CD4-positive, CD25-positive, alpha-beta regulatory T cell (primary cell): ENCODE data around the gene FMNL2. TPM values are rescaled to one million over a fixed set of nuclear protein-coding genes. Genes with fewer than 3 reads are reported as not detected.

Experiments used
- ATAC-seq, 2 donors: fragments of 150-1000 bp; cut with Tn5 transposase; one replicate each; pipeline ENCODE4 v1.10.0; 2021; ENCODE audit warnings: low read depth in 2 of 2, moderate number of reproducible peaks in 2 of 2, moderate library complexity in 1 of 2
- DNase-seq, 3 donors: peaks; one replicate each; pipeline versions ENCODE4 v3.0.0 to v3.0.0-alpha.2; 2012 to 2022; ENCODE audit warnings: mixed read lengths in 1 of 3
- H3K27ac ChIP-seq: one replicate; pipeline ENCODE4 v1.7.0; 2013; ENCODE audit warnings: mild to moderate bottlenecking, low read length; ENCODE audit not compliant: insufficient read depth, poor library complexity, severe bottlenecking
- H3K27me3 ChIP-seq: one replicate; pipeline ENCODE4 v1.7.0; 2013; ENCODE audit warnings: low read length; ENCODE audit not compliant: control insufficient read depth, insufficient read depth
- H3K36me3 ChIP-seq: one replicate; pipeline ENCODE4 v1.7.0; 2013; ENCODE audit warnings: mild to moderate bottlenecking, low read length, moderate library complexity; ENCODE audit not compliant: control insufficient read depth, insufficient read depth
- H3K4me1 ChIP-seq: 2 replicates; pipeline ENCODE4 v1.7.0; 2013; ENCODE audit warnings: mild to moderate bottlenecking, low read length; ENCODE audit not compliant: insufficient read depth, control insufficient read depth, poor library complexity, severe bottlenecking
- H3K4me3 ChIP-seq: one replicate; pipeline ENCODE4 v1.7.0; 2013; ENCODE audit warnings: low read depth, mild to moderate bottlenecking, low read length, moderate library complexity
- H3K9me3 ChIP-seq, 2 experiments: 1 replicate in 1 of 2; 2 replicates in 1 of 2; pipeline ENCODE4 v1.7.0; 2013; ENCODE audit warnings: low read length in 2 of 2, mild to moderate bottlenecking in 1 of 2, moderate library complexity in 1 of 2; ENCODE audit not compliant: control insufficient read depth in 2 of 2
- H3K27ac Mint-ChIP-seq, 3 donors: one replicate each; pipeline ENCODE4 v1.8.0; 2020 to 2022; ENCODE audit warnings: mild to moderate bottlenecking in 3 of 3, mixed read lengths in 3 of 3, moderate library complexity in 2 of 3
- H3K27me3 Mint-ChIP-seq: one replicate; pipeline ENCODE4 v1.8.0; 2022; ENCODE audit warnings: mild to moderate bottlenecking, mixed read lengths
- H3K36me3 Mint-ChIP-seq: one replicate; pipeline ENCODE4 v1.8.0; 2020; ENCODE audit warnings: mixed read lengths
- H3K4me1 Mint-ChIP-seq, 4 donors: one replicate each; pipeline ENCODE4 v1.8.0; 2020 to 2022; ENCODE audit warnings: mixed read lengths in 4 of 4, mild to moderate bottlenecking in 1 of 4
- H3K4me3 Mint-ChIP-seq, 4 donors: one replicate each; pipeline ENCODE4 v1.8.0; 2020 to 2022; ENCODE audit warnings: mild to moderate bottlenecking in 4 of 4, mixed read lengths in 4 of 4, moderate library complexity in 3 of 4
- H3K9me3 Mint-ChIP-seq, 7 donors: one replicate each; pipeline ENCODE4 v1.8.0; 2020 to 2022; ENCODE audit warnings: mixed read lengths in 7 of 7, mild to moderate bottlenecking in 3 of 7, moderate library complexity in 2 of 7
- polyA plus RNA-seq, 4 donors: library from polyadenylated mRNA; unstranded; fragments of 300-500 nt; fragmentation: Illumina TruSeq; gene quantifications; one replicate each; pipeline ENCODE4 v1.2.3, GENCODE V29; 2021
- total RNA-seq: library from RNA; stranded (reverse); gene quantifications from one replicate; pipeline ENCODE4 v1.2.3, GENCODE V29; 2022

The FMNL2 gene
- total and polyA plus RNA-seq, 5 donors from 2014 or later: 0.07 to 0.30 (median 0.14) TPM; not detected in 1

DNA sequence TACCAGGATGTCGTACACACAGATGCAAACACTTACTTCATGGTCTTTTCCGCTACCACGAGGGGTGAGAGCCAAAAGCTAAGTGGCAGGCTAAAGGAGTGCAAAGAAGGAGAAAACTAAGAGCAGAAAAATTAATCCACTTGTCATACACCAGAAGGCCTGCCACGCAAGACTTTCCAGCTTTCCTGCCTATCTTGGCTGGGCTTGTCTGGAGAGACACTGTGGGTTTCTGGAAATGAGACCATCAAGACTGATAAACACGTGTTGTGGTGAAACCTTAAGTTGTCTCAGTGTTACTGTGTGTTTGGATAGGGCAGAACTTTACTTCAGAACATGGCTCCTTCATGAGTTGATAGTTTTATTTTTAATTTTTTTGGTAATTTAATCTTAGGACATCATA lies 175.6 kb downstream of the FMNL2 start:
- H3K36me3 ChIP-seq: no peaks in the 10 kb centered on the region
- H3K9me3 ChIP-seq: no peaks in the 10 kb centered on the region
- Mint-ChIP-seq H3K4me1 (peaks cover 0 to 4% (median 0%) of the 10 kb centered on the region in 4 donors), H3K27me3 (peaks cover 16% of the 10 kb centered on the region), H3K9me3 (peaks cover 0 to 1% (median 0%) of the 10 kb centered on the region in 7 donors), H3K4me3 (no peak overlapping the region), H3K27ac (no peak overlapping the region), H3K36me3 (no peaks in the 10 kb centered on the region)
- DNase-seq: no peak
- ATAC-seq: no peak
- H3K4me1 ChIP-seq: no peaks in the 10 kb centered on the region
- H3K4me3 ChIP-seq: no peak overlapping the region
- no peak overlapping the region for H3K27ac ChIP-seq
- H3K27me3 ChIP-seq: no peaks in the 10 kb centered on the region

- Mint-ChIP-seq H3K27ac (no peak overlapping the region), H3K36me3 (no peaks in the 10 kb centered on the region), H3K4me3 (no peak overlapping the region), H3K27me3 (peaks cover 16% of the 10 kb centered on the region), H3K4me1 (peaks cover 0 to 4% (median 0%) of the 10 kb centered on the region in 4 donors), H3K9me3 (peaks cover 0 to 1% (median 0%) of the 10 kb centered on the region in 7 donors)
- DNase-seq: no peak
- no peaks in the 10 kb centered on the region for H3K36me3 ChIP-seq
- H3K9me3 ChIP-seq: no peaks in the 10 kb centered on the region
- ATAC-seq: no peak
- H3K4me3 ChIP-seq: no peak overlapping the region
- H3K4me1 ChIP-seq: no peaks in the 10 kb centered on the region
- no peaks in the 10 kb centered on the region for H3K27me3 ChIP-seq
- no peak overlapping the region for H3K27ac ChIP-seq
Observed at GRCh38 chr2:152511981-152512380, 177.0 kb downstream of the FMNL2 start.

DNA sequence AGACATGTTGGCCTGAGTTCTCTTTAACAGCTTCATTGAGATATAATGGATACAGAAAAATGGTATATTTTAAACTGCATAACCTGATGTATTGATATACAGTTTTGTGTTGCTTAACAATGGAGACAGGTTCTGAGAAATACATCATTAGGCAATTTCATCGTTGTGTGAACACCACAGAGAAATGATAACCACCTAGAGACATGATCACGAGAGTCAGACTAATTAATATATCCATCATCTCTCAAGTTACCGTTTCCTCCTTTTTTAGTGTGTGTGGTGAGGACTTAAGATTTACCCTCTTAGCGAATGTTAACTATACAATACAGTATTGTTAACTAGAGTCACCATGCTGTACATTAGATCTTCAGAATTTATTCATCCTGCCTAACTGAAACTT lies 178.1 kb downstream of the FMNL2 start:
- Histone ChIP-seq H3K27me3 (no peaks in the 10 kb centered on the region), H3K4me1 (no peaks in the 10 kb centered on the region), H3K27ac (no peak overlapping the region), H3K36me3 (no peaks in the 10 kb centered on the region), H3K9me3 (no peaks in the 10 kb centered on the region), H3K4me3 (no peak overlapping the region)
- Mint-ChIP-seq H3K4me3 (no peak overlapping the region), H3K4me1 (peaks cover 0 to 3% (median 0%) of the 10 kb centered on the region in 4 donors), H3K36me3 (no peaks in the 10 kb centered on the region), H3K27me3 (peaks cover 19% of the 10 kb centered on the region), H3K27ac (no peak overlapping the region), H3K9me3 (peaks cover 0 to 1% (median 0%) of the 10 kb centered on the region in 7 donors)
- ATAC-seq: no peak
- no peak for DNase-seq

DNA sequence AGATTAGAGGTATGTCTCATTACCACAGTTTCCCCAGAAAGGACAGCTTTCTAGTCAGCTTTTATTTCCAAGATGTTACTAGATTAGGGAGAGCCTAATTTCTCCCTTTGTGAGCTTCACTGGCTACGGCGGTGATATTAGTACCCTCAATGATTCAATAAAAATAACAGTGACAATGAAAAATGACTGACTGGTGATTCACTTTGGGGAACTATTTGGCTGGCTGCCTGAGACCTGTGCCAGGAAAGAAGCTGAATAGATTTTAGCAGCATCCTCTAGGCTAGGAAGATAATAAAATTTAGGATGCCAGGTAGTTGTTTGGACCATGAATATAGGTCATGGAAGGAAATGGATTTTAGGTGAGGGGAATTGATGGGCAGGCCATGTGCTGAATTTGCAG lies 178.7 kb downstream of the FMNL2 start:
- H3K27me3 Mint-ChIP-seq: peaks cover 22% of the 10 kb centered on the region
- H3K4me3 ChIP-seq: no peak overlapping the region
- H3K27ac ChIP-seq: no peak overlapping the region
- H3K36me3 Mint-ChIP-seq: no peaks in the 10 kb centered on the region
- no peaks in the 10 kb centered on the region for H3K4me1 ChIP-seq
- H3K27me3 ChIP-seq: no peaks in the 10 kb centered on the region
- H3K4me1 Mint-ChIP-seq: no peaks in the 10 kb centered on the region
- no peak overlapping the region for H3K27ac Mint-ChIP-seq
- DNase-seq (no peak), ATAC-seq (no peak)
- H3K9me3 ChIP-seq: no peaks in the 10 kb centered on the region
- H3K9me3 Mint-ChIP-seq: peaks cover 0 to 1% (median 0%) of the 10 kb centered on the region in 7 donors
- H3K4me3 Mint-ChIP-seq: no peak overlapping the region
- H3K36me3 ChIP-seq: no peaks in the 10 kb centered on the region

GRCh38 chr2:152518034-152518433 lies 183.1 kb downstream of the FMNL2 start:
- no peak overlapping the region for H3K4me3 ChIP-seq
- H3K9me3 ChIP-seq: no peaks in the 10 kb centered on the region
- no peak overlapping the region for H3K27ac ChIP-seq
- no peaks in the 10 kb centered on the region for H3K36me3 ChIP-seq
- no peaks in the 10 kb centered on the region for H3K27me3 ChIP-seq
- Mint-ChIP-seq H3K9me3 (peaks cover 0 to 1% (median 0%) of the 10 kb centered on the region in 7 donors), H3K4me3 (no peak overlapping the region), H3K4me1 (no peaks in the 10 kb centered on the region), H3K27ac (no peak overlapping the region), H3K27me3 (peaks cover 12% of the 10 kb centered on the region), H3K36me3 (no peaks in the 10 kb centered on the region)
- no peaks in the 10 kb centered on the region for H3K4me1 ChIP-seq
- DNase-seq (no peak), ATAC-seq (no peak)

DNA sequence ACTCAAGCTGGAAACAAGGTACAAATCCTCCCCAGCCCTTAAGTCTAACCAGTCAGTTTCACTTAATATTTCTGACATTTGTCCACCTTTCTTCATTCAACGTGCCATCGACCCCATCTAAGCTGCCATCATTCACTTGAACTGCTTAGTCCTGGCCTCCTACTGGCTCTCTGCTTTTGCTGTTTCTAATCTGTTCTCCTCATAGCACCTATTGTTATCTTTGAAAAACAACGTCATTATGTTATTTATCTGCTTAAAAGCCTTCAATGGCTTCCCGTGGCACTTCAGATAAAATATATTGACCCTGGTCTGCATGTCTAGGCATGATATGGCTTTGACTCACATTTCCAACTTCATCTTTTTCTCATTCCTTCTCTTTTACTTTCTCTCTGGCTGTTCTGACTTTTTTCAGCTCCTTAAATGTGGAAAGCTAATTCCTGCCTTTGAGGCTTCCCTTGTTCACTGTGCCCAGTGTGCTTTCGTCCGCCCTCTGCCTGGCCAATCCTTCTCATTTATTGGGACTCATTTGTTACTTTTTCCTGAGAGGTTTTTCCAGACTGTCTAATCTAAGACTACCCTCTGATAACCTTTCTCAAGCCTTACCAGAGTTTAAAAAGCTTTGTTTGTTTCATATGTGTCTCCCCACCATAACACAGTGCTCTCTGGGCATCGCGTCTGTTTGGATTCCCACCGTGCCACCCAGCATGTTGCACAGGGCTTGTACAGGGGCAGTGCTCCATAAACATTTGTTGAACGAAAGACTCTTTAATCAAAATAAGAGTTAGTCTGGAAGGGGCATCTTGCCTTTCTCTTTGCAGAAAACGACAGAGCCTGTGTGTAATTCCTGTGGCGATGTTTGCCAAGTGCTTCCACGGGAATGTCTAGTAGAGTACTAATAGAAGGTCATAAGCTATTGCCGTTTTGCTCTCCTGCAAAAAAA lies 183.9 kb downstream of the FMNL2 start:
- no peak overlapping the region for H3K27ac Mint-ChIP-seq
- peaks cover 0 to 1% (median 0%) of the 10 kb centered on the region in 7 donors for H3K9me3 Mint-ChIP-seq
- H3K4me3 ChIP-seq: no peak overlapping the region
- H3K4me3 Mint-ChIP-seq: no peak overlapping the region
- no peak for ATAC-seq
- no peaks in the 10 kb centered on the region for H3K9me3 ChIP-seq
- H3K27me3 ChIP-seq: no peaks in the 10 kb centered on the region
- H3K27ac ChIP-seq: no peak overlapping the region
- H3K36me3 Mint-ChIP-seq: no peaks in the 10 kb centered on the region
- no peaks in the 10 kb centered on the region for H3K4me1 ChIP-seq
- H3K27me3 Mint-ChIP-seq: peaks cover 11% of the 10 kb centered on the region
- no peaks in the 10 kb centered on the region for H3K36me3 ChIP-seq
- DNase-seq: no peak
- H3K4me1 Mint-ChIP-seq: no peaks in the 10 kb centered on the region

GRCh38 chr2:152519581-152519952 lies 184.6 kb downstream of the FMNL2 start:
- Histone ChIP-seq H3K36me3 (no peaks in the 10 kb centered on the region), H3K27ac (no peak overlapping the region), H3K4me1 (no peaks in the 10 kb centered on the region), H3K4me3 (no peak overlapping the region), H3K27me3 (no peaks in the 10 kb centered on the region), H3K9me3 (no peaks in the 10 kb centered on the region)
- Mint-ChIP-seq H3K27ac (no peak overlapping the region), H3K4me1 (no peaks in the 10 kb centered on the region), H3K4me3 (no peak overlapping the region), H3K36me3 (no peaks in the 10 kb centered on the region), H3K9me3 (peaks cover 0 to 1% (median 0%) of the 10 kb centered on the region in 7 donors), H3K27me3 (peaks cover 11% of the 10 kb centered on the region)
- DNase-seq (no peak), ATAC-seq (no peak)

DNA sequence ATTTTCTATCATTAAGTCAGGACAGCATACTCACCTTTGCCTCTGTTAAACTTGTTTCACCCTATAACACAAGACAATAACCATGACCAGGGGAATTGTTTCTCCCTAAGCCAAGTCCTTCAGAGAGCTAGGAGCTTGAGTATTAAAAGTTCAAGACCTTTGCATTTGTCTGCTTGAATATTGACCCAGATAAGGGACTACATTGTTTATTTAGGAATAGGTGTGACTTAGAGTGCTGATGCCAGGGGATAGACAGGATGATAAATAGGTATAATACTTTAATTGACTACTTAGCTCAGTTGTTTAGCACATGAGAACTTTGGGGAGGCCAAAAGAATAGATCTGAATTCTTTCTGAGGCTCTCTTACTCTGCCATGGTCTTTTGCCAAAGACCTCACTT lies 185.8 kb downstream of the FMNL2 start:
- H3K9me3 ChIP-seq: no peaks in the 10 kb centered on the region
- Mint-ChIP-seq H3K4me3 (no peak overlapping the region), H3K27ac (no peak overlapping the region), H3K36me3 (no peaks in the 10 kb centered on the region), H3K27me3 (peaks cover 14% of the 10 kb centered on the region), H3K9me3 (no peaks in the 10 kb centered on the region), H3K4me1 (no peaks in the 10 kb centered on the region)
- ATAC-seq (no peak), DNase-seq (no peak)
- no peaks in the 10 kb centered on the region for H3K27me3 ChIP-seq
- H3K4me1 ChIP-seq: no peaks in the 10 kb centered on the region
- H3K27ac ChIP-seq: no peak overlapping the region
- H3K36me3 ChIP-seq: no peaks in the 10 kb centered on the region
- H3K4me3 ChIP-seq: no peak overlapping the region
